Medulla oblongata (tissue), 1 donor: ENCODE data around the gene ATP6V1E1.

Experiments
- DNase-seq: peaks from one replicate; pipeline ENCODE4 v3.0.0-alpha.2; 2015; ENCODE audit errors: extremely low spot score

Gene ATP6V1E1

GRCh38 chr22:17542452-17542851 is 86.1 kb downstream of the ATP6V1E1 start:
- no peak for DNase-seq
